Endodermal cell (in vitro differentiated cells): ENCODE results near the gene LSM3. TPM values are rescaled to one million over a fixed set of nuclear protein-coding genes. Genes with fewer than 3 reads are reported as not detected.
A peak's percentile ranks its signal among the peaks of the same experiment; 100 is the strongest.

Experiments used
- DNase-seq: peaks from one replicate; pipeline ENCODE4 v3.0.0-alpha.2; 2017
- H3K27ac ChIP-seq: 2 replicates; pipeline ENCODE4 v1.5.1; 2013; ENCODE audit warnings: mild to moderate bottlenecking, low read depth, low read length, moderate library complexity
- H3K27me3 ChIP-seq: 2 replicates; pipeline ENCODE4 v1.6.1; 2013; ENCODE audit warnings: mild to moderate bottlenecking, low read length, moderate library complexity; ENCODE audit not compliant: insufficient read depth, control insufficient read depth, poor library complexity, severe bottlenecking
- H3K36me3 ChIP-seq: 2 replicates; pipeline ENCODE4 v1.7.0; 2013; ENCODE audit warnings: mild to moderate bottlenecking, low read length, moderate library complexity; ENCODE audit not compliant: control insufficient read depth, insufficient read depth
- H3K4me1 ChIP-seq: one replicate; pipeline ENCODE4 v1.7.0; 2013; ENCODE audit warnings: low read length; ENCODE audit not compliant: control insufficient read depth, insufficient read depth
- H3K4me3 ChIP-seq: 2 replicates; pipeline ENCODE4 v1.5.1; 2013; ENCODE audit warnings: mild to moderate bottlenecking, low read length, moderate library complexity
- H3K9ac ChIP-seq: 2 replicates; pipeline ENCODE4 v1.6.1; 2013; ENCODE audit warnings: mild to moderate bottlenecking, low read length, moderate library complexity; ENCODE audit not compliant: poor library complexity, severe bottlenecking; ENCODE audit errors: extremely low read depth
- H3K9me3 ChIP-seq: 2 replicates; pipeline ENCODE4 v1.6.1; 2013; ENCODE audit warnings: mild to moderate bottlenecking, low read length, moderate library complexity; ENCODE audit not compliant: control insufficient read depth
- H3K27ac Mint-ChIP-seq: 2 replicates; pipeline ENCODE4 v1.8.0; 2020; ENCODE audit warnings: mixed read lengths
- H3K27me3 Mint-ChIP-seq: 2 replicates; pipeline ENCODE4 v1.8.0; 2021; ENCODE audit warnings: mild to moderate bottlenecking, mixed read lengths; ENCODE audit not compliant: insufficient read depth
- H3K36me3 Mint-ChIP-seq: 2 replicates; pipeline ENCODE4 v1.8.0; 2020; ENCODE audit warnings: low read depth, mixed read lengths
- H3K4me1 Mint-ChIP-seq: 2 replicates; pipeline ENCODE4 v1.8.0; 2020; ENCODE audit warnings: mixed read lengths
- H3K4me3 Mint-ChIP-seq: 2 replicates; pipeline ENCODE4 v1.8.0; 2020; ENCODE audit warnings: mild to moderate bottlenecking, moderate library complexity, mixed read lengths
- H3K9me3 Mint-ChIP-seq: 2 replicates; pipeline ENCODE4 v1.8.0; 2020; ENCODE audit warnings: mild to moderate bottlenecking, mixed read lengths
- CTCF ChIP-seq: fragments of 200-600 bp; sonication (generic); conservative IDR thresholded peaks from 2 replicates; pipeline ENCODE4 v1.5.0; 2021; ENCODE audit warnings: antibody characterized with exemption, mild to moderate bottlenecking
- WGBS, 2 experiments: methylation state at CpG; one replicate each; pipeline versions ENCODE4 v1.1.5 to v1.1.7; 2013; ENCODE audit warnings: missing lambda C conversion rate in 2 of 2, mixed read lengths in 1 of 2; ENCODE audit not compliant: insufficient coverage in 1 of 2, insufficient read length in 1 of 2; 5-methylcytosine and 5-hydroxymethylcytosine counted together
- total RNA-seq, 2 donors: library from RNA; stranded (reverse); fragmentation: NEBNext Ultra II Directional in 1 of 2; extraction: Animal tissue kit (Norgen Biotek cat#: 25700) in 1 of 2; gene quantifications; 2 replicates in 1 of 2; 3 replicates in 1 of 2; pipeline ENCODE4 v1.2.1, GENCODE V29; 2021

The LSM3 gene
- total RNA-seq, 2 donors from 2014 or later, result 18.1 to 19.7 TPM

- no peak overlapping the region for H3K27ac Mint-ChIP-seq
- Histone ChIP-seq H3K9ac (no peak overlapping the region), H3K27ac (no peak overlapping the region), H3K27me3 (no peaks in the 10 kb centered on the region), H3K4me1 (no peaks in the 10 kb centered on the region), H3K9me3 (no peaks in the 10 kb centered on the region), H3K4me3 (no peak overlapping the region), H3K36me3 (peaks cover 7% of the 10 kb centered on the region)
- H3K27me3 Mint-ChIP-seq, result peaks cover 2% of the 10 kb centered on the region
- peak; percentile 88 for DNase-seq
- WGBS, 2 experiments, result 66 to 72% methylated on average over 9 to 10 of the region's 10 CpGs
- peaks cover 14% of the 10 kb centered on the region for H3K36me3 Mint-ChIP-seq
- peak; percentile 90 for TF ChIP-seq CTCF
- H3K4me1 Mint-ChIP-seq, result peaks cover 2% of the 10 kb centered on the region
- no peaks in the 10 kb centered on the region for H3K9me3 Mint-ChIP-seq
- no peak overlapping the region for H3K4me3 Mint-ChIP-seq
Measured at GRCh38 chr3:14203521-14204079, 25.0 kb downstream of the LSM3 start.

- Histone ChIP-seq H3K36me3 (no peaks in the 10 kb centered on the region), H3K9ac (no peak overlapping the region), H3K4me3 (no peak overlapping the region), H3K27me3 (no peaks in the 10 kb centered on the region), H3K4me1 (no peaks in the 10 kb centered on the region), H3K9me3 (no peaks in the 10 kb centered on the region), H3K27ac (no peak overlapping the region)
- peaks cover 2% of the 10 kb centered on the region for H3K27me3 Mint-ChIP-seq
- no peak for DNase-seq
- H3K4me1 Mint-ChIP-seq, result peaks cover 2% of the 10 kb centered on the region
- H3K9me3 Mint-ChIP-seq, result no peaks in the 10 kb centered on the region
- no peak overlapping the region for H3K4me3 Mint-ChIP-seq
- H3K27ac Mint-ChIP-seq, result no peak overlapping the region
- H3K36me3 Mint-ChIP-seq, result peaks cover 3% of the 10 kb centered on the region
- WGBS, 2 experiments, result 96 to 100% methylated on average over 9 to 11 of the region's 11 CpGs
- TF ChIP-seq CTCF, result no peak
Measured at GRCh38 chr3:14204515-14205284, 26.1 kb downstream of the LSM3 start.

GRCh38 chr3:14206548-14207177, 28.0 kb downstream of the LSM3 start:
- peak; percentile 72 for TF ChIP-seq CTCF
- no peaks in the 10 kb centered on the region for H3K36me3 Mint-ChIP-seq
- DNase-seq, result peak; percentile 75
- H3K27ac Mint-ChIP-seq, result no peak overlapping the region
- no peak overlapping the region for H3K4me3 Mint-ChIP-seq
- Histone ChIP-seq H3K27me3 (no peaks in the 10 kb centered on the region), H3K4me1 (no peaks in the 10 kb centered on the region), H3K4me3 (no peak overlapping the region), H3K9ac (no peak overlapping the region), H3K27ac (no peak overlapping the region), H3K9me3 (no peaks in the 10 kb centered on the region), H3K36me3 (no peaks in the 10 kb centered on the region)
- 90 to 94% methylated on average over 6 of the region's 6 CpGs for WGBS, 2 experiments
- H3K4me1 Mint-ChIP-seq, result peaks cover 5% of the 10 kb centered on the region
- H3K9me3 Mint-ChIP-seq, result no peaks in the 10 kb centered on the region
- peaks cover 2% of the 10 kb centered on the region for H3K27me3 Mint-ChIP-seq
